Superior temporal gyrus (tissue), 1 donor: ENCODE data around the gene FH.
A peak's percentile ranks its signal among the peaks of the same experiment; 100 is the strongest.

ENCODE experiments used
- DNase-seq: peaks from one replicate; pipeline ENCODE4 v3.0.0-alpha.2; 2016; ENCODE audit errors: extremely low spot score

Gene FH

DNA sequence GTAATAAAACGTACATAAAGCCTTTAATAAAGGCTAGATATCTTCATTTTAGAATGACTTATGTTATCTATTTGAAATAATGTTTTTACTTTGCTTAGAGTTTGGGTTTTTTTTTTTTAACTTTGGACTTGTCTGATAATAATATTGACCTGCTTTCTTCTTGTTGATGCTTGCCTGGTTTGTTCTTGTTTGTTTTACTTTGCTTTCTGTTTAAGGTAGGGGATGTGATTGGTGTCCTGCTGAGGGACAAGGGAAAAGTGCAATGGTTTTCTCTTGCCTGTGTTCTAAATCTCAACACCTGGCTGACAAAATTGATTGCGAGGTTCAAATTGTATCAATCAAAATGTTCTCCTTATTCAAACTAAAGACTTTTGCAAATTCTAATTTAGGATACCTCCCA, 2.2 kb upstream of the FH start:
- no peak for DNase-seq

DNA sequence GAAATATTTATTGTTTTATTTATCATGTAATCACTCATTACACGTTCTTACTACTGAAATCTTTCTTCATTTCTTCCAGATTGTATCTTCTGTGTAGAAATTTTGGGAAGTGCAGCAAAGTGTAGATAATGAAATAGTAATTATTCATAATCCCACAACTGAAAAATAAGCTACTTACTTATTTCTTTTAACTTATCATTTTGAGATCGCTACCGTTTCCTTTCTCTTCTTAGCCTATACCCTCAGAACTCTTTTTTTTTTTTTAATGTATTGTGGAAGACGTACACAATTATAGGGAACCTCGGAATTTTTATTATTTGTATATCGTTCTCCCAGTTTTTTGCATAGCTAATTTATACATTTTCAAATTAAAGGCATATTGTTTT, 518 bp upstream of the FH start:
- DNase-seq = no peak

DNA sequence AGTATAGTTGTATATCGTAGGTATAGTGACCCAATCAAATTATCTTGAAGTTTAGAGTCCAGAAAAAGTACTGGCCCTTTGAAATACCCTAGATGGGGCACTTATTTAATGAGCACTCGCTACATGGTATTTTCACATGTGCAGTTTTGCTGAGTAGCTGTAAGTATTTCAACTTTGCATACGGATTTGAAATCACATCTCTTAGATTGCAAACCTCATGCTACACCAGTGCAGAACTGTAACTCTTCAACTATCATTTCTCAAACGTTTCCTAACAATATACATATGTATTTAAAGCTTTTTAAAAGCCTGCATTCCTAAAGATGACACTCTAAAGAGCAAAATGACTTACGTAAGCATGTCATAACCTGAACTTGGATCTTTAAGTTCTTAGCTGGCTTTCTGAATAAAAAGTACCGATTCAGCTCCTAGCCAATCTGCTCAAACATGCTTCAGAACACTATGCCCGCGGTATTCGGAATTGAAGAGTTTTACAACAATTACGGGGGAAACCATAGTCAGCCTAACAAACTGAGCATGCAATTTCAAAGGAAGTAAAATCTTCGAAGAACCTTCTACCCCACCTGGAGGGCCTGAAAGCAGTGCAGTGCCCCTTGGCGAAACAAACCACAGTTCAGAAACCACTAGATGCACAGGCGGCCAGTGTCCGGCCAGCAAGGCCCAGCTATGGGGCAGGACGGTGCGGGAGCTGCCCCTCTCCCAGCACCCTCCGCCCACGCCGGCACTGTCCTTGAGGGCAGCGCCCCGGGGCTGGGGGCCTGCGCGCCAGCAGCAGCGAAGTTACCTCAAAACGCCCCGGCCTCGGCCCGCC, 863 bp downstream of the FH start:
- DNase-seq = no peak

DNA sequence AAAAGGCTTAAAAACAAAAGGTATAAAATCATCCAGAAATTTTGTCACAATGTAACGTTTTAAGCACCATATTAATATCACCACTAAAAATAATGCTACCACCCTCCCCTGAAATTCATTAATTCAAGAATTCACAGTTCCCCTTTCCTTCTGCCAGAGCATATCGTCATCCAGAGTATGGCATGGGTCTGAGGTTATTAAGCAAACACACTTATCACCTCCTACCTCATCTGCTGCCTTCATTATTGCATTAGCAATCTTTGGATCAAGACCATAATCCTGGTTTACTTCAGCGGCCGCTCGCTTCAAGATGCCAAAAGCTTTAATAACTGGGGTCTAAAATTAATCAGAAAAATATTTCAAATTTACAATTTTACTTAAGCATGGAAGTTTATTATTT, 6.2 kb downstream of the FH start:
- no peak for DNase-seq

DNA sequence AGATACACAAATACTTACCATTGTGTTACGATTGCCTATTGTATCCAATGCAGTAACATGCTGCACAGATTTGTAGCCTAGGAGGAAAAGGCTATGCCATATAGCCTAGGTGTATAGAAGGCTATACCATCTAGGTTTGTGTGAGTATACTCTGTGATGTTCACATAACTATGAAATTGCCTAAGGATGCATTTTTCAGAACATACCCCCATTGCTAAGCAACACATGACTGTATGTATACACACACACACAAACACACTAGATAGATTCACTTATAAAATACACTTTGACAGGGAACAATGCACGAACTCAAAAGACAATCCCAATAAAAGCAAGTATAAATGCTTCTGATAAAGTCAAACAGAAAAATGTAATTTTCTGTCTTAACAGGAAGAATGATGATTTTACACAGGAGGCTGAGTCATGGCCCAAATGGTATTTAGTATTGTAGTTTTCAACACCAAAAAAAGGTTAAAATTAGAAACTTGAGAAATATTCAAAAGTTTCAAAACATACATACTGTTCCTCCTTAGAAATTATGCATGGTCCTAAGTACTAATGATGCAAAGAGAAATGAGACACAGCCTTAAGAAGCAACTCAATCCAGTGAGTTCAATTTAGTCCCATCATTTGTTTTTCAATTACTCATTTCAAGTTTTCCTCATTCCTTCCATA, 12.2 kb downstream of the FH start:
- DNase-seq = no peak

DNA sequence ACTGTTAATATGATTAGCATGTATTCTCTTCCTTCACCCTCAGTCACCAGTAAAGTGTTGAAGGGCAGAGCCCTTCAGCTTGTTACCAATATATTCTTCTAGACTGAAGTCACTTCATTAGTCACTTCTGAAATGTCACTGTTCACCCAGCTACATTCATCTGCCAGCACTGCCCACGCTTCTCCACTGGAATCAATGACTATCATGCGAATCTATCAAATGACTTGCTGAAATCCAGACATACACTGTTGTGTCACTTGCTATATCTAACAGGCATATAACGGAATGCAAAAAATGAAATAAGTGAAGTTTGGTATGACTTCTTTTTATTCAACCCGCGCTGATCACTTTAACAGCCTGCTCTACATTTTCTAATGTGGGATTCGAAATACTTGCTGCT, 16.1 kb downstream of the FH start:
- no peak for DNase-seq

DNA sequence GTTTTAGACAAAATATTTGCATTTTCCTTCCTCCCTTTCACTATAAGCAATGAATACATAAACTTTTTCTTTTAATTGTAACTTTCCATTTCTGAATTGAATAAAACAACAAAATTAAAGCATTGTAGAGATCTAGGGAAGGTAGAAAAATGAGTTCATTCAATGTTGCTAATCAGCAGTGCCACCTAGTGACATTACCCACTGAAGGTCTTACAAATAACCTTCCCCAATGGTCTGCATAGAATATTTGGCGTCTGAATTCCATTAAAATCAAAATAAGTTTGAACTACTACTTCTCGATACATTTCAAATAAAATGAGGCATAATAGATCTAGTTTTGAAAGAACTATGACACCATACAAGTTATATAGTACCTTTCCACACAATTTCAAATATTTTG, 19.6 kb downstream of the FH start:
- peak; percentile 74 for DNase-seq

DNA sequence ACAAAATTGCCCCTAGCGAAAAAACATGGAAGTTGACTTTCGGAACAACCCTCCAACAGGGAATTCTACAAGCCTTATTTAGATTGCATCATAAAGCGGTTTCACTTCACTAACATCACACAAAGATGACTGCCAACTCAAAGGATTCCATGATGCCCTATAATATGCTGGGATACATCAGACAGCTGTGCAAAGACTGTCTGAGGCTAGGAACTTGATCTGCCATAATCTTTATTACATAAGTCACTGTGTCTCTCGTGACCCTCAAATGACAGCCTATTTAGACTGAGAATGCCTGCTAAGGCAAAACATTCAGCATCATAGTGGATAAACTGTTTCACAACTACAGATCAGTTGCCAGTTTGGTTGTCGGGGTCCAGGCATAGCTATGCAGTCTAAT, 23.8 kb downstream of the FH start:
- no peak for DNase-seq

DNA sequence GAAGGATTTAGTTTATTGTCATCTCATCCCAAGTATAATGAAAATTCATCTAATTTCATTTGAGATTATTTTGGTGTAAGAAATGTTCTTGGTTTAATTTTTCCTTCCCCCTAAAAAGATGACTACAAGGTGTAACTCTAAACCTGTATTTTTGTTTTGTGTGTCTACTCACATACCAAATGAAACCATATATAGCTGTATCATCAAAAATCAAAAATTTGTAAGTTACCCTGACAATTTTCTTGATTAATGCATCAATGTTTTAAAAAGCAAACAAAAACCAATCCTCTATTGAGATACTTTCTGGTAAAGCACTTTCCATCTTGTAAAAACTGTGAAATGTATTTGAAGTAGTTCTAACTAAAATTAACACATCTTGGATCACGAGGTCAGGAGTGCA, 30.8 kb downstream of the FH start:
- no peak for DNase-seq

DNA sequence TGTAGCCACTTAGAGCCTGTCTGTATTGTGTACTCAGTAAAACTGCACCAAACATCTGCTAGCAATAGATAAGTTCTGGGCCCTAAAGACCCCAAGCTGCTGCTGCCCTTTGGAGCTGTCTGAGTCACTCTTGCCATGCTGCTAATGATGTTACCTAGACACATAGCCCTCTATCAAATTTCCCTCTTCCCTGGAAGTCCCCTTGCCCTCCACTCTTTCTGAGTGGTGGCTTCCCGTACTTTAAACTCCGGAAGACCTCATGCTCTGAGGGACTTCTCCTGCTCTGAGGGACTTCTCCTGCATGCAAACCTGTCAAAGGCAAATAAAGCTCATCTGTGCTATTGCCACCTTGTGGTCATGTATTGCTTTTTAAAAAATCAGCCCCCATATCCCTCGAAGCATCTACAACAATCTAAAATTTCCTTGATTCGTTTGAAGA, 34.0 kb downstream of the FH start:
- DNase-seq = no peak

DNA sequence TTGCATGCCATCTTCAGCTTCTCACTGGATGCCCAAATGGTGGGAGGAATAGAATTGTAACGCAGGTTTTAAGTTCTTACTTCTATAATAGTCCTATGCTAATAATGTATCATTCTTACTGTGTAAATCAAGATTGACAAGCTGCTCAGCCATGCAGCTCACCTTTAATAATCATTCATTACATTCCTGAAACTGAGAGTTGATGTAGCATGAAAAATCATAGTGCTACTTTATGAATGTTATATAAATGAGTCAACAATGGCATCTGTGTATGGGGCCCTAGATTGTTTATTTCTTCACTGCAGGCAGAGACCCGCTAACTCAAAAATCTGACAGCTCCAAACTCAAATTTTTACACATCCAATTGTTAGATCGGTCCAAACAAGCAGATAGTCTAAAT, 34.4 kb downstream of the FH start:
- no peak for DNase-seq

DNA sequence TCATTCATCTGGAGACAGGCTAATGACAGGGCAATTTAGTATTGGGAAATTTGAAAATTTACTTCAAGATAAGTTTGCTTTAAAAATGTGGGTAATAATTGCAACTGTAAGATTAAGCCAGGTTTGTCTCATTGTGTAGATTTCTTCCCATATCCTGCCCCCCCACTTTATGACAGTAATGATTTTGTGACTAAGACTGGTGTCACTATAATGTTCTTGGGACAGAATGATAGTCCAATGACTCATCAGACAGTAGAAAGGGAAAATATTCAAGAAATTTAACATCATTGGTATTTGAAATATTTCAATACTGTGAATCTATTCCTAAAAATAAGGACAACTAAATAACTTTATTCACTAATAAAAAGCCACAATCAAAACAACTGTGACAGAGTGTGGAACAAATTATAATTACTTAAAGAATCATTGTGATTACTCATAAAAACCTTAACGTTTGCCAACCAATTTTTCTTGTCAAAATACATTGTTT, 36.7 kb downstream of the FH start:
- DNase-seq = no peak

DNA sequence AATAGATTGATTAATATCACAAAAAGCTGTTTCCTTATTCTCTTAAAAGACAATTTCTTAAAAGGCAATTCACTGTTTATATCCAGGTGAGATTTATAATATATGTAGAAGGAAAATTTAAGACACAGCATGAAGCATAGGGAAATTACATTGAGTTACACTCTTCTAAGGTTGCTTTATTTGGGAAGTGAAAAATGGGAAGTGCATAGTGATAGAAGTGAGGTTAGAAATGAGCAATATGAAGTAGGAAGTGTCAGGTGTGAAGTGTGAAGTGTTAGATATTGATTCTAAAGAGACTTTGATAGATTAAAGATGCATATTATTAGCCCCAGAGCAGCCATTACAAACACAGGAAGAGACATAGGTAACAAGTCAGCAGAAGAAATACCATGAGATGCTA, 40.3 kb downstream of the FH start:
- no peak for DNase-seq

DNA sequence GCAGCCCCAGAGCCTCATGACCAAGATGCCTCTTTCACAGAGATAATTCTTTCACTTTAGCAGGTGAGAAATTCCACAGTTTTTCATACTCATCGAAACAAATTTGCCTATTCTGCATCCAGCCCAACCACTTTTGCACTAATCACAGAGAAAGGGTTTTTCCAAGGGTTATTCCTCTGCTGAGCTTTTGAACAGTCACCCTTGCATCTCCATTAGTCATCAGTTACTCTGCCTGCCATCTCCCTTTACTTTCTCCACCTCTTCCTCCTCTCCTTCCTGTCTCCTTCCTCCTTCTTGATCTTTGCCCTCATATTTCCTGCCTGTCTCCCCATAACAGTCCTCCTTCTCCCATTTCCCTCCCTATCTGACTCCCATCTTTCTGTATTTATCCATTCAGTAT, 43.9 kb downstream of the FH start:
- no peak for DNase-seq

DNA sequence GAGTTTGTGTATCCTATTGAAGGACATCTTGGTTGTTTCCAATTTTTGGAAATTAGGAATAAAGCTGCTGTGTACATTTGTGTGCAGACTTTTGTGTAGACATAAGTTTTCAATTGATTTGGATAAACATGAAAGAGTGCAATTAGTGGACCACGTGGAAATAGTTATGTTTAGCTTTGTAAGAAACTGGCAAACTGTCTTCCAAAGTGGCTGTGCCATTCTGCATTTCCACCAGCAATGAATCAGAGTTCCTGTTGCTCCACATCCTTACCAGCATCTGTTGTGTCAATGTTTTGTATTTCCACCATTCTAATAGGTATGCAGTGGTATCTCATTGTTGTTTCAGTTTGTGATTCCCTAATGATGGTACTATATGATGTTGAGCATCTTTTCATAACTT, 46.5 kb downstream of the FH start:
- no peak for DNase-seq

DNA sequence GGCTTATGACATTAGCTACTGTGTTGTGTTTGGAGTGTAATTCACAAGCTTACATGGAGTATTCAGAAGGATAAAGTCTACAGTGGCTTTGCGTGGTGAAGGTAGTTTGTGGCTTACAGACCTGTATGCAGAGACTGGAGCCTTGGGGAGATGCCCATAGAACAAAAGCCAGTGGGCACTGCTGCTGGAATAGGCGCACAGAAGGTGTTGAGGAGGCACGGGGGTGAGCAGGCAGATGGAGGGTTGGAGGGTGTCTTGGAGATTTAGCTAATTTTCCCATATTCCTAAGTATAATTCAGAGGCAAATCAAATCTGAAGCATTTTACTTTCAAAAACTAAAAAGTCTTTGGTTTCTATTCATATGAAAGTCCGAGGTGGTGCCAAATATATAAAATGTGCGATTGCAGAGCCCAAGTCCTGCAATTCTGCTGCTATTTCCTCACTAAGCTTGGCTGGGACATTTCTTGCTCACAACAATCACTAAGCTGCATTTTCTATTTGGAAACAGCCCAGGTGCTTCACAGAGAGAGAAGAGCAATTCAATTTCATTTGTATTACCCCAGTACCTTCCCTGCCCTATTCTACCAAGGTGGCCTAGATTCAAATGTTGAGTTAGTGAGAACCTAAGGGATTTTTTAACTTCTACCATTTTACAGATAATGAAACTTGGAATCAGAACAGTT, 48.5 kb downstream of the FH start:
- DNase-seq = peak; percentile 51

DNA sequence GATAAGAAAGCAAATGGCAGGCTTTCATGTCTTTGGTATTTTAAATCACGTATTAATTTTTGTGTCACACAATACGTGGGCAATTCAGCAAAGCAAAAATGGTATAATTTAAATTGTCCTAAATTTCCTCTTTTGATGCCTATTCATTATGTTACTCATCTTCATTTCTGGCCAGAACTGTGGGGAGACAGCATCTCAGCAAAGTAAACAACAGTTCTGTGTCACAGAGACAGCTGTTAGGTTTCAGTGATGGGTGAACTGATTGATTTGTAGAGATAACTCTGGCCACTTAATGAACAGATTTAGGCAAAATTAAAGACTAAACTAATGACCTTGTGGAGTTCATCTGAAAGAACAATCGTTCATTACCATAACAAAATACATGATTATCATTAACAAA, 49.2 kb downstream of the FH start:
- DNase-seq = peak; percentile 24

DNA sequence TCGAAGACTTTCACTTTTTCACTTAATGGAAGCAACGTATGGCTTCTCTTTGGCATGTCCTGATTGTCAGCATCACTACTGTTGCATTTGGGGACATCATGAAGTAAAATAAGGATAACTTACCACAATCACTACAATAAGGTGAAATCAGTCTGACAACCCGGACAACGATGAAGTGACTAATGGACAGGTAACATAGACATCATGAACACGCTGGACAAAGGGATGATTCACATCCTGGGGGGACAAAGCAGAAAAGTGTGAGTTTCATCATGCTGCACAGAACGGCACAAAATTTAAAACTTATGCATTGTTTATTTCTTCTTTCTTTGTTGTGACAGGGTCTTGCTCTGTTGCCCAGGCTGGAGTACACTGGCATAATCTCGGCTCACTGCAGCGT, 53.9 kb downstream of the FH start:
- DNase-seq = no peak

DNA sequence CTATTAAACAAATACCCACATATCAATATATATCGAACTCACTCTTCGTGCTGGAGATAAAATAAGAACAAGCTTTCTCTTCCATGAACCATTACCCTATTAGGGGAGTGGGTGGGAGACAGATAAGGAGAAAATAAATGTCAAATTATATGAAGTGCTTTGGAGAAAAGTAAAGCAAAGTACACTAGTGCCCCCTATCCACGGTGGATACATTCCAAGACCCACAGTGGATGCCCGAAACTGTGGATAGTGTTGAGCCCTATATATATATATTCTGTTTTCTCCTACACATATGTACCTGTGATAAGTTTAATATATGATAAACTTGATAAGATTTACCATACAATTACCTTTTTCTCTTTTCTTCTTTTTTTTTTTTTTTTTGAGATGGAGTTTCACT, 54.6 kb downstream of the FH start:
- DNase-seq = no peak

DNA sequence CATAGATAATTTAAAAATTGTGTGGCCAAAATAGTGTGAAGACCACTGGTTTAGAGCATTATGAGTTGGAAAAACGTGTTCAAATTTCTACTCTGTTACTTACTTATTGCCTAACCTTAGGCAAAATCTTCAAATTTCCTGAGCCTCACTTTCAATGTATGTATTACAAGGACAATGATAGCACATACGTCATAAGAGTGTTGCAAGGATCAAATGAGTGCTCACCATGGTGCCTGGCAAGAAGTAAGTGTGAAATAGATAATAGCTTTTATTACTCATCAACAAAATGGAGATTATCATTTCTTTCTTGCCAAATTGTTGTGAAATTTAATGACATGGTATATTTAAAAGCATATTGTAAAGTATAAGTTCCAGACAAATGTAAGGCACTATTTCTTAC, 57.2 kb downstream of the FH start:
- DNase-seq = no peak

DNA sequence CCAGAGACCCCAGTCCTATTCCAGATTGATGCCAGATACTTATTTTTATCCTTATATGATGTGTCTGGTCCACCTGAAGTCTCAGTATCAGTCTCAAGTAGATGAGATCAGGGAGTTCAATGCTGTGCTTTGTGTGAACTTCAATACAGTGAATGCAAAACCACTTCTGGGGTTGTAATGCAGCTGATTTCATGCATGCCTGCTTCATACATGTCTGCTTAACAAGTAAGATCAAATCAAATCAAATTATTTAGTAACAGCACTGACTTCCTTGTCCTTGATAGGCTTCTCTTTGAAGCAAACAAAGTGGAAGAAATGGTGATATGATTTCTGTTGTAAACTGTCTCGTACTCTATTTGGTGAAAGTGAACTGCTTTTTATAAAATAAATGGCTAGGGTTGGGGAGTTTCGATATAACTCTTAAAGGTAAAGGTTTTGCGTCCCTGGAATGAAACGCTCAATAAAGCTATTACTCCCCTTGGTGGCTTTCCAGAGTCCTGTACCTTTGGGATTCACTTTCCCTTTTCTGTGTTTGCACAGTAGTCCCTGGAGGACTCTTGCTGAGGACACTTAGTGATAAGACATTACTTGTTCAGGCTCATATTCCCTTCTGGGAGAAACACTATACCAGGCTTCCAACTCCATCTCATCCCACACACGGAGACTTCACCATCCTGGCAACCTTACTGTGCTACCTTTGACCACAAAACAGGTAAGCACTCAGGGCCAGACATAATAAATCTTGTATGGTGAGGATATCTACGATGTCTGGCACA, 59.3 kb downstream of the FH start:
- no peak for DNase-seq

DNA sequence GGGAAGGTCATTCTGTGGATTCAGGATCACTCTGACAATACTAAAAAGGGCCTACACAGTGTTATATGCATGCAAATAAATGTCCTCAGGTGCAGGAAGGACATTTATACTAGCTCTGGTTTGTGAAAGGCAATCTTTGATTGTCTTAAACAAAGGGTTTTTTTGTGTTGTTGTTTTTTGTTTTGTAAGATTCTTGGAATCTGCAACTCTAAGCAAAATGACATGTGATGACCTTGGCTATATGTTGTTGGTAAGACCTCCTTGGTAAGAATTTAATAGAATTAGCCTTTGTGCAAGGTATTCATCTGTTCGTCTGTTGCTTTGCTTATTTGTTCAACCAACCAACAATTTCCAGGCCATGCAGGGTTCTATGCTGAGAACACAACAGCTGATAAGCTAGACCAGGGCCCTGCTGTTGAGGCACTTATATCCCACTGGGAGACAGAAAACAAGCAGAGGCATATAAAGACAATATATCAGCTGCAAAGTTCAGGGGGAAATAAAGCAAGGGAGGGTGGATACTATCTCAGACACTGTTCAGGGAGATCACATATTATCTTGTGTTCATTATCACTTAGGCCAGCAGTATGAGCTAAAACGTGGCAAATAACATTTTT, 60.3 kb downstream of the FH start:
- DNase-seq = no peak
